Measurements from ENCODE around the gene BUD23.

GRCh38 chr7:73703757-73704639 lies 20.6 kb downstream of the BUD23 start:
- no peak for TF ChIP-seq EZH2 (IDR thresholded peaks at IDR 0.05; ENCODE audit: borderline replicate concordance, low read depth, low read length, severe bottlenecking)
- no peak for TF ChIP-seq CTCF (IDR thresholded peaks at IDR 0.05; ENCODE audit: extremely low read depth in 1 of 2, insufficient read depth in 1 of 2, low read depth in 1 of 2, low read length in 2 of 2)
- TF ChIP-seq POLR2AphosphoS5 (IDR thresholded peaks at IDR 0.05; ENCODE audit: insufficient read depth, low read depth, low read length), result no peak
- no peak for TF ChIP-seq GATA2 (IDR thresholded peaks at IDR 0.05; ENCODE audit: insufficient read depth, insufficient read length, low read depth, low read length)
- TF ChIP-seq POLR2A (IDR thresholded peaks at IDR 0.05; ENCODE audit: low read depth, low read length), result no peak
- TF ChIP-seq FOS (IDR thresholded peaks at IDR 0.05; ENCODE audit: borderline replicate concordance, insufficient read depth, low read length), result no peak
- no peak for TF ChIP-seq MYC (IDR thresholded peaks at IDR 0.05; ENCODE audit: low read depth, low read length)
- no peak for TF ChIP-seq MAX (IDR thresholded peaks at IDR 0.05; ENCODE audit: insufficient read depth, insufficient read length)
- TF ChIP-seq JUN (IDR thresholded peaks at IDR 0.05; ENCODE audit: borderline replicate concordance, insufficient read depth, insufficient read length, low read depth), result no peak

All from endothelial cell of umbilical vein (primary cell).